ENCODE results near the gene ERBB2.
"Not testable (repeated sequence)": the region's sequence is repeated elsewhere in the genome, so short reads cannot be mapped to it uniquely, and the experiment has no call there.

Gene ERBB2

DNA sequence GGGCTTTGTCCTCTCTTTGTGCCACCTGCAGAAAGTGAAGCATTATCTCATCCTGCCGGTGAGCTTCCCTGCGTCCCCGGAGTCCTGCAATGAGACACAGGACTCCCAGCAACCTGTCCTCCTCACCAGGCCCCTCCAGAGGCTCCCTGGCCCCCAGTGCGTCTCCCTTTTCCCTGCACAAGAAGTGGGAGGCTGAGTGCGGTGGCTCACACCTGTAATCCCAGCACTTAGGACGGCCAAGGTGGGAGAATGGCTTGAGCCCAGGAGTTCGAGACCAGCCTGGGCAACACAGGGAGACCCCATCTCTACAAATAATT is 46.2 kb downstream of the ERBB2 start:
- Histone ChIP-seq H3K27ac (no peak overlapping the region), H3K36me3 (replicated peaks) (no peaks in the 10 kb centered on the region), H3K27me3 (replicated peaks) (no peaks in the 10 kb centered on the region), H3K4me3 (ENCODE audit: low read depth, low read length) (no peak overlapping the region)
- DNase-seq = no peak
- in situ Hi-C loops (cut with HindIII; ENCODE audit: low pct_ligation_motif_present, low sequenced_read_pairs) = no loop called here
- TF ChIP-seq, protein P1, sequence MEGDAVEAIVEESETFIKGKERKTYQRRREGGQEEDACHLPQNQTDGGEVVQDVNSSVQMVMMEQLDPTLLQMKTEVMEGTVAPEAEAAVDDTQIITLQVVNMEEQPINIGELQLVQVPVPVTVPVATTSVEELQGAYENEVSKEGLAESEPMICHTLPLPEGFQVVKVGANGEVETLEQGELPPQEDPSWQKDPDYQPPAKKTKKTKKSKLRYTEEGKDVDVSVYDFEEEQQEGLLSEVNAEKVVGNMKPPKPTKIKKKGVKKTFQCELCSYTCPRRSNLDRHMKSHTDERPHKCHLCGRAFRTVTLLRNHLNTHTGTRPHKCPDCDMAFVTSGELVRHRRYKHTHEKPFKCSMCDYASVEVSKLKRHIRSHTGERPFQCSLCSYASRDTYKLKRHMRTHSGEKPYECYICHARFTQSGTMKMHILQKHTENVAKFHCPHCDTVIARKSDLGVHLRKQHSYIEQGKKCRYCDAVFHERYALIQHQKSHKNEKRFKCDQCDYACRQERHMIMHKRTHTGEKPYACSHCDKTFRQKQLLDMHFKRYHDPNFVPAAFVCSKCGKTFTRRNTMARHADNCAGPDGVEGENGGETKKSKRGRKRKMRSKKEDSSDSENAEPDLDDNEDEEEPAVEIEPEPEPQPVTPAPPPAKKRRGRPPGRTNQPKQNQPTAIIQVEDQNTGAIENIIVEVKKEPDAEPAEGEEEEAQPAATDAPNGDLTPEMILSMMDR (IDR thresholded peaks at IDR 0.05; ENCODE audit: low read depth, low read length, missing control alignments) = no peak

GRCh38 chr17:39747745-39748144 is 47.9 kb downstream of the ERBB2 start:
- H3K27me3 ChIP-seq (replicated peaks) = no peaks in the 10 kb centered on the region
- H3K36me3 ChIP-seq (replicated peaks) = no peaks in the 10 kb centered on the region
- no peak for DNase-seq
- H3K27ac ChIP-seq = no peak overlapping the region
- TF ChIP-seq, protein P1 (IDR thresholded peaks at IDR 0.05; ENCODE audit: low read depth, low read length, missing control alignments) = no peak
- no peak overlapping the region for H3K4me3 ChIP-seq (ENCODE audit: low read depth, low read length)
- in situ Hi-C loops (cut with HindIII; ENCODE audit: low pct_ligation_motif_present, low sequenced_read_pairs) = no loop called here

DNA sequence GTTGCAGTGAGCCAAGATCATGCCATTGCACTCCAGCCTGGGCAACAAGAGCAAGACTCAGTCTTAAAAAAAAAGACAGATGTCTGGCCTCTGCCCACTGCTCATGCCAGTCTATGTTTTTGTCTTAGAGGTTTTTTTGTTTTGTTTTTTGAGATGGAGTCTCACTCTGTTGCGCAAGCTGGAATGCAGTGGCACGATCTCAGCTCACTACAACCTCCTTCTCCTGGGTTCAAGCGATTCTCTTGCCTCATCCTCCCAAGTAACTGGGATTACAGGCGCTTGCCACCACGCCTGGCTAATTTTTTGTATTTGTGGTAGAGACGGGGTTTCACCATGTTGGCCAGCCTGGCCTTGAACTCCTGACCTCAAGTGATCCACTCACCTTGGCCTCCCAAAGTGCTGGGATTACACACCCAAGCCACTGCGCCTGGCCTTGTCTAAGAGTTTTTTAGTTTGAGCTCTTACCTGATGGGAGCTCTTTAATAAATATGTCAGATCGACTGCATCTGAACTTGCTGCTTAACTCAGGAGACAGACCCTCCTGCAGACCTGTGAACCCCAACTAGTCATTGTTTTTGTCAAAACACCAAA is 48.7 kb downstream of the ERBB2 start:
- H3K36me3 ChIP-seq (replicated peaks); DNase-seq; H3K27ac ChIP-seq; H3K27me3 ChIP-seq (replicated peaks); in situ Hi-C loops (cut with HindIII; ENCODE audit: low pct_ligation_motif_present, low sequenced_read_pairs); H3K4me3 ChIP-seq (ENCODE audit: low read depth, low read length): not testable (repeated sequence)

DNA sequence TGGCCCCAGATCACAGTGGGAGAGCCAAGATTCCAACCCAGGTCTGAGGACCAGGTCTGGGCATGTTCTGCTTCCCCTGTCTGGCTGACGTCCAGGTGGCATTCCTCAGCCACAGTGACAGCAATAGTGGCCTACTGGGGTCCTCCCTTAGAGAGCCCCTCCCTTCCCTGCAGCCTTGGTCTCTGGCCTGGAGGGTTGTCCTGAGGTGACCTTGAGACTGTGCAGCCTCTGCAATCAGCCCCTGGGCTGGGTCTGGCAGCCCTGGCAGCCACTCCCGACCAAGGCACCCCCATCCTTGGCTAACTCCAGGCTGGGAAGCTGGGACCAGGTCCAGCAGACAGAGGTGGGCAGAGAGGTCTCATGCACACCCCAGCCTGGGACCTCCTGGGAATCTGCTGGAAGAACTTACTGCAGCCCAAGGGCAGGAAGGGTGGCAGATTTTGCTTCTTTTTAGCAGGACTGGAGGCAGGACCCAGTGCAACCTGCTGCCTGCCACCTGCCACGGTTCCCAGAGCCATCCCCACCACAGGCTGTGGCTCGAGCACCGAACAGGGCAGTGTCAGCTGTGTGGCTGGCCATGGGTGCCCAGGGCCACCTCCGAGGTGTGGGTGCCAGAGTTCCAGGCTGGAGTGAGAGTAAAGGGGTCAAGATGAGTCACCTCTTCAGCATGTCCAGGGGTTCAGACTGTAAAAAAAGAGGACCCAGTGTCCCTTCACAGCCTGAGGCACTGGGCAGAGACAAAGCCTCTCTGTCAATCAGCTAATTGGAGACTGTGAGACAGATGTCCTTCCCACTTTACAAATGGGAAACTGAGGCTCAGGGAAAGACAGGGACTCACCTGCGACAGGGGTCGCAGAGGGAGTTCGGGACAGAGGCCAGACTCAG is 50.5 kb downstream of the ERBB2 start:
- H3K36me3 ChIP-seq (replicated peaks) = no peaks in the 10 kb centered on the region
- TF ChIP-seq, protein P1 (IDR thresholded peaks at IDR 0.05; ENCODE audit: low read depth, low read length, missing control alignments) = no peak
- DNase-seq = no peak
- in situ Hi-C loops (cut with HindIII; ENCODE audit: low pct_ligation_motif_present, low sequenced_read_pairs) = no loop called here
- H3K4me3 ChIP-seq (ENCODE audit: low read depth, low read length) = no peak overlapping the region
- no peaks in the 10 kb centered on the region for H3K27me3 ChIP-seq (replicated peaks)
- no peak overlapping the region for H3K27ac ChIP-seq

- DNase-seq = no peak
- TF ChIP-seq, protein P1 (IDR thresholded peaks at IDR 0.05; ENCODE audit: low read depth, low read length, missing control alignments) = no peak
- H3K36me3 ChIP-seq (replicated peaks) = no peaks in the 10 kb centered on the region
- in situ Hi-C loops (cut with HindIII; ENCODE audit: low pct_ligation_motif_present, low sequenced_read_pairs) = no loop called here
- H3K27ac ChIP-seq = no peak overlapping the region
- no peaks in the 10 kb centered on the region for H3K27me3 ChIP-seq (replicated peaks)
- no peak overlapping the region for H3K4me3 ChIP-seq (ENCODE audit: low read depth, low read length)
These were observed 51.2 kb downstream of the ERBB2 start for GRCh38 chr17:39751016-39751543.

DNA sequence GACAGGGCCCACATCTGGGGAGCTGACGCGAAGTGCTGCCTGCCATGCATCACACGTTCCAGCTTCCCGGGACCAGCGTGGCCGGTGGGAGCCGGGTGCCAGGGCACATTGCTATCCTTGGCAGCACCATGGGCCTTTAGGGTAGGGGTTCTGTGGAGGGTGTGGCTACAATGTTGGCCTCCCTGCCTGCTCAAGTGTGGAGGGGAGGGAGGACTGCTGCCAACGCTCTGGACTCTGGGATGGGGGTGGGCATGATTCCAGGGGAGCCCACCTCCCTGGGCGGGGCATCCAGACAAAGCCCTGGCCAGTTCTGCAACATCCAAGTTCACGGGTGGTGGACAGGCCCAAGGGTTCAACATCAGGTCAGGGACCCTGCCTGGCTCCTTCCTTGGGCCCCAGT is 51.8 kb downstream of the ERBB2 start:
- no peaks in the 10 kb centered on the region for H3K36me3 ChIP-seq (replicated peaks)
- no peak overlapping the region for H3K27ac ChIP-seq
- H3K4me3 ChIP-seq (ENCODE audit: low read depth, low read length) = no peak overlapping the region
- H3K27me3 ChIP-seq (replicated peaks) = no peaks in the 10 kb centered on the region
- TF ChIP-seq, protein P1 (IDR thresholded peaks at IDR 0.05; ENCODE audit: low read depth, low read length, missing control alignments) = no peak
- in situ Hi-C loops (cut with HindIII; ENCODE audit: low pct_ligation_motif_present, low sequenced_read_pairs) = no loop called here
- DNase-seq = no peak
